ENCODE data around the gene PHETA2.
A peak's percentile ranks its signal among the peaks of the same experiment; 100 is the strongest.
"Not testable (repeated sequence)": the region's sequence is repeated elsewhere in the genome, so short reads cannot be mapped to it uniquely, and the experiment has no call there.

Gene PHETA2

GRCh38 chr22:42069801-42070516 is 4.1 kb upstream of the PHETA2 start:
- no peak for DNase-seq (ENCODE audit: low read depth in 1 of 2, low spot score in 1 of 2)

DNA sequence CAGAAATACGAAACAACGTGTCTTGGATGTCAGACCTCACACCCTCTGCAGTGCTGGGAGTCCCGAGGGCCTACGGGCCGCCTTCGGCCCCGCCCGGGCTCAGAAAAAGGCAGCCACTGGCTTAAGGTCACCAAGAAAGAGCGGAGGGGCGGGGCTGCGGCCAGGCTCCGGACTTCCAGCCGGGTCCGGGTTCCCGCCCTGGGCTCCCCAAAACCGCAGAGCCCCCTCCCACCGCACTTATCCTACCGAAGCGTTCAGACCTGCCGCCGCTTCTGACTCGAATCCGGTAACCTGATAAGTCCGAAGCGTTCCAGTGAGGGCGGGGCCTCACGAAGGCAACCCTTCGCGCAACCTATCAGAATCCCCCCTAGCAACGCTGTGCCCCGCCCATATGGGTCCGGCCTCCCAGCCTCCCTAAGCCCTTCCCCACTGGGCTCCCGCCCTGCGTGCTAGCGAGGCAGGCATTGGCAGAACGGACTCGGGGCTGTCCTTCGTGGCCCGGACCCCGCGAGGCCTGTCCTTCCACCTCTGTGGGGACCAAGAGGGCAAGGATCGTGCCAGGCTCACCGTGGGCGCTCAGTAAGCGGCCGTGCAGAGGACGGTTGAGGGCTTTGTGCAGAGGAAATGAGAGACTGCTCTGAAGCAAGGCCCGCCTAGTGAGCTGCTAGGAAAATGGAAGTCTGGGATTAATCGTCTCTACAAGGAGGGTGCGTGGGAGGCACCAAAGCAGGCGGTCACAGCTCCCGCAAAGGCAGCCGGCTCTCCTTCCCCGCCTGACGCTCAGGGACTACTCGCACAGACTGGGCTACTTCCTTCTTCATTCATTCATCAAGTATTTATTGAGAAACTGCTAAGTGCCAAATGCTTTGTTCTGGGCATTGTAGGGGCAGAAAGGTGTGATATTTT is 3.3 kb upstream of the PHETA2 start, which contains the start of gene NAGA:
Gene NAGA (minus strand): TSS at position 296 of the 906 bp plus-strand sequence. CDS start 515 bp downstream, outside the sequence.
- DNase-seq (ENCODE audit: low read depth in 1 of 2, low spot score in 1 of 2), result peak; percentile 75 to 81

GRCh38 chr22:42071508-42071907 is 2.5 kb upstream of the PHETA2 start:
- not testable (repeated sequence) for DNase-seq (ENCODE audit: low read depth in 1 of 2, low spot score in 1 of 2)

DNA sequence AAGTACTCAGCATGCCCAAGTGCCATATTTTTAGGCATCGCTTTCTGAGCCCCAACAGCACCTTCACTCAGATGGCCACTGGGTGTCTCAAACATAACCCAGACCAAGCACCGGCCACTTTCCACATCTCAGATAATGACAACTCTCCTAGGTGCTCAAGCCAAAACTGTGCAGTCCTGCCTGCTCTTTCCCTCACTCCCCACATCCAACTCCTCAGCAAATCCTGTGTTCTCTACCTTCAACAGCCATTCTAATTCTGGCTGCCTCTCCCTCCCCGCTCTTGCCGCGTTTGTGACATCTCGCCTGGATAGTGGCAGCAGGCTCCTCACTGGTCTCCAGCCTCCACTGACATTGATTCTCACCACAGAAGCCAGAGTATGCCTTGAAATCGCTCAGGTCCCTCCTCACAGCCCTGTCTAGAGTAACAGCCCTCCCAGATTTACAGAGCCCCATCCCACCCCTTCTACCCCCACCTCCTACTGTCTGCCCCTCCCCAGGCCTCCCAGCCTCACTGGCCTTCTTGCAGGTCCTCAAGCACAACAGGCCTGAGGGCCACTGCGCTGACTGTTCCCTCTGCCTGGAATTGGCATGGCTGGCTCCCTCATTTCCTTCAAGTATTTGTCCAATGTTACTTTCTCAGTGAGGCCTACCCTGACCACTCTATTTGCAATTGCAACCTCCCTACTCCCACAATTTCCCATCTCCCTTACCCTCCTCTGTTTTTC is 1.3 kb upstream of the PHETA2 start:
- DNase-seq (ENCODE audit: low read depth in 1 of 2, low spot score in 1 of 2), result no peak

GRCh38 chr22:42073621-42074041 is 417 bp upstream of the PHETA2 start:
- no peak for DNase-seq (ENCODE audit: low read depth in 1 of 2, low spot score in 1 of 2)

DNA sequence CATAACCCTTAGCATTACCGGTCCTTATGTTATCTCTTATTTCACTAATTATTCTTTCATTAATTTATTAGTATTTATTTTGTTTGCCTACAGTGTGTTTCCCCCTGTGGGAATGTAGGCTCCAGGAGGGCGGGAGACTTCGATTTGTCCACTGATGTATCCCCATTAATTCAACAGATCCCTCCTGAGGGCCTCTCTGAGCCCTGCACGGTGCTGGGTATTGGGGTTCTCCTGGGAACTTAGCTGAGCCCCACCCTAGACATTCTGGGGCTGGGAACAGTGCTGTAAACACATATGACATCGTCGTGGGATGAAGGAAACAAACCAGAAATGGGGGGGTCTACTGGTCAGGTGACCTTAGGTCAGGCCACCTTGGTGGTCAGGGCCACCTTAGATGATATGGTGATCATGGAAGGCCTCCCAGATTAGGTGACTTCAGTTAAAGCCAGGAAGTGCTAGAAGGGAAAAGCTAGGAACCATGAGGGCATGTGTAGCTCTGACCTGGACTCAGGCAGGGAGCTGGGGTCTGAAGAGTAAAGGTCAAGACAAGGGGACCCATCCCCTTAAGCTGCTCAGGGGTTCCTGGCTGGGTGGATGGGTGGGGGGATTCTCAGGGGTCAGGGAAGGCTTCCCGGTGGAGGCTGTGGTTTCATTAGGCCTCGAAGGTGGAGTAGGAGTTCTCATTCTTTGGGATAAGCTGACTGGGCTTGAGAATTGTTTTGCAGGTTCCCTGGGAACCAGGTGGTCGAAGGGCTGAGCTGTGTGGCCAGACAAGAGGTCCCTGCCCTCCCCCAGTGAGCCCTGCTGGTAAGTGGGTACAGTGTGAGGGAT is 1.0 kb downstream of the PHETA2 start:
- DNase-seq (ENCODE audit: low read depth in 1 of 2, low spot score in 1 of 2), result no peak

DNA sequence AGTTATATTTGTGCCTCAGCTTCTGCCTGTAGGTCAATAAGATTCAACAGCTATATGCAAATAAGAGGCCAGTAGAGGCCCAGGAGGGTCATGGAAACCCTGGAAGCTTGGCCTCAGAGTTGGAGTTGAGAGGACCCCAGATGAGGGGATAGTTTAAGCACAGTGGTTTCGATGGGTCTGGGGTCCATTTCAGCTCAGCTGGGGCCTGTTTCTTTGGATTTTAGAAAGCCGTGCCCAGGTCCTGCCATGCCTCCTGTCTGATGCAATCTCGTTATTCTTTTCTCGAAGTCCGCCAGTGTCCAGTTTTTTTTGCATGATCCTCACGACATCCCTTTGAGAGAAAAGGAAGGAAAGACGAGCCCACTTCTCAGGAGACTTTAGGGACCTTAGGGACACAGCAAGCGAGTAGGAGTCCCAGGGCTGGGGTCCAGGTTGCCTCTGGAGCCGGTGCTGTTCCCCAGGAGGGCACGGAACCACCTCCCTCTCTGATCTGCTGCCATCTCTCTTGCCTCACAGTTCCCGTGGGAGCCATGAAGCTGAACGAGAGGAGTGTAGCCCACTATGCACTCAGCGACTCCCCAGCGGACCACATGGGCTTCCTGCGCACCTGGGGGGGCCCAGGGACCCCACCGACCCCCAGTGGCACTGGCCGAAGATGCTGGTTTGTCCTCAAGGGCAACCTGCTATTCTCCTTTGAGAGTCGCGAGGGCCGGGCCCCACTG is 2.9 kb downstream of the PHETA2 start:
- no peak for DNase-seq (ENCODE audit: low read depth in 1 of 2, low spot score in 1 of 2)

DNA sequence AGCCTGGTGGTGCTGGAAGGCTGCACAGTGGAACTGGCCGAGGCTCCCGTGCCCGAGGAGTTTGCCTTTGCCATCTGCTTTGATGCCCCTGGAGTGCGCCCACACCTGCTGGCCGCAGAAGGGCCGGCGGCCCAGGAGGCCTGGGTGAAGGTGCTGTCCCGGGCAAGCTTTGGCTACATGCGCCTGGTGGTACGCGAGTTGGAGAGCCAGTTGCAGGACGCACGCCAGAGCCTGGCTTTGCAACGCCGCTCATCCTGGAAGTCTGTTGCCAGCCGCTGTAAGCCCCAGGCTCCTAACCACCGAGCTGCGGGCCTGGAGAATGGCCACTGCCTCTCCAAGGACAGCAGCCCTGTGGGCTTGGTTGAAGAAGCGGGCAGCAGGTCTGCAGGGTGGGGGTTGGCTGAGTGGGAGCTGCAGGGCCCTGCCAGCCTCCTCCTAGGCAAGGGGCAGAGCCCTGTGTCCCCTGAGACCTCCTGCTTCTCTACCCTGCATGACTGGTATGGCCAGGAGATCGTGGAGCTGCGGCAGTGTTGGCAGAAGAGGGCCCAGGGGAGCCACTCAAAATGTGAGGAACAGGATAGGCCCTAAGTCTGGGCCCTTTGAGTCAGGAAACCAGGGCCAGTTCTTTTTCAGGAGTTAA is 3.6 kb downstream of the PHETA2 start:
- no peak for DNase-seq (ENCODE audit: low read depth in 1 of 2, low spot score in 1 of 2)

- no peak for DNase-seq (ENCODE audit: low read depth in 1 of 2, low spot score in 1 of 2)
Measured at GRCh38 chr22:42078469-42079318, 4.6 kb downstream of the PHETA2 start.

DNA sequence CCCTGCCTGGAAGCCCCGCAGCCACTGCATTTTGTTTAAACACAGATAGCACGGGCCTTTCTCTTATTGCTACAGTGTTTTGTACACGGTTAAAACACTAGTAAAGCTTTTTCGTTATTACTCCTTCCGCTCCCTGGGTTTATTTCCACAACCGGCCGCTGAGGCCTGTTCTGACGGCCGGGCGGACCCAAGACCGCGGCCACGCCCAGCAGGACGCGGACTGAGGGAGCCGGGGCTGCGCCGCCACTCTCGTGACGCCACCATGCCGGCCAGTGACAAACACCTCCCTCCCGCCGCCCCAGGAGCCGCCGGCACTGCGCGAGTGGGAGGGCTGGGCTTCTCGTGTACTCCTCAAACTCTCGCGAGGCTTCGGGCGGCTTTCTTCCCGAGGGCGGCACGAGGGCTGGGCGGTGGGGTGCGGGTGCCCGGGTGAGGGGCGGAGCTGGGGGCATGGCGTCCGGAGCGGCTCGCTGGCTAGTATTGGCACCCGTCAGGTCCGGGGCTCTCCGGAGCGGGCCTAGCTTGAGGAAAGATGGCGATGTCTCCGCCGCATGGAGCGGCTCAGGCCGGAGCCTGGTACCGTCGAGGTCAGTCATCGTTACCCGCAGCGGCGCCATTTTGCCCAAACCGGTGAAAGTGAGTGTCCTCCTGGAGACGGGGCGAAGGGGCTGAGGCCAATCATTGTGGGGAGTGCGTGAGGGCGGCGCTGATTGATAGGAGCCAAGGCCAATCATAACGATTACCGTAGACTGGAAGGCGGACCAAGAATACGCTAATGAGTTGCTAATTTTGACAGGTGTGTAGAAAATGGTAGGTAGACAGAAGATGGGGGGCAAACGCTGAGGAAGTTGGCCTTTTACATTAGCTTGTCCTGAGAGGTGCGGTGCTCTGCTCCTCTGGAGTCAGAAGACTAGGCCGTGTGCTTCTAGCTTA is 5.5 kb downstream of the PHETA2 start, which contains the start of gene SMDT1:
Gene SMDT1 (plus strand): TSS at position 382 of the 933 bp plus-strand sequence. CDS start 69 bp downstream, at position 451.
- peak; percentile 94 to 97 for DNase-seq (ENCODE audit: low read depth in 1 of 2, low spot score in 1 of 2)

GRCh38 chr22:42080287-42080686 is 6.2 kb downstream of the PHETA2 start:
- DNase-seq (ENCODE audit: low read depth in 1 of 2, low spot score in 1 of 2), result no peak

GRCh38 chr22:42083119-42083518 is 9.1 kb downstream of the PHETA2 start:
- DNase-seq (ENCODE audit: low read depth in 1 of 2, low spot score in 1 of 2), result no peak

- no peak for DNase-seq (ENCODE audit: low read depth in 1 of 2, low spot score in 1 of 2)
Measured at GRCh38 chr22:42084874-42085273, 10.8 kb downstream of the PHETA2 start.

- DNase-seq (ENCODE audit: low read depth in 1 of 2, low spot score in 1 of 2), result no peak
Measured at GRCh38 chr22:42086051-42086450, 12.0 kb downstream of the PHETA2 start.

GRCh38 chr22:42090596-42091454 is 16.8 kb downstream of the PHETA2 start, which contains the start of gene NDUFA6:
Gene NDUFA6 (minus strand): TSS chr22:42090772. CDS start chr22:42090744, 28 bp downstream.
- peak; percentile 94 to 97 for DNase-seq (ENCODE audit: low read depth in 1 of 2, low spot score in 1 of 2)

DNA sequence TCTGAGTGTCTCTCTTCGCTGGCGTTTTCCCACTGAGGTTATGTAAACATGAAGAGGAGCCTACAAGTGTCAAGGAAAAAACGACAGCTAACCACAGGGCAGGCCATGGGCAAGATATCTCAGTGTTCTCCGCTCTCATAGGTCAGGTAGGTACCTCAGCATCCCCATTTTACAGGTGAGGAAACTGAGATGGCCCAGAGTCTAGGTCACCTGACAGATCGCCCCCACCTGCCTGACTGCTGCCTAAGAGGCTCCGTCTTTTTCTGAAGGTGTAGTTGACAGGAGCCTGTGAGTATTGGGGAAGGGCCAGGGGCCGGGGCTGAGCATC is 17.4 kb downstream of the PHETA2 start:
- DNase-seq (ENCODE audit: low read depth in 1 of 2, low spot score in 1 of 2), result no peak
